Measurements from ENCODE around the gene TTC12. TPM values are rescaled to one million over a fixed set of nuclear protein-coding genes. Genes with fewer than 3 reads are reported as not detected.

TTC12 gene
- total and polyA plus RNA-seq, 2 donors from 2014 or later: 16.7 to 34.4 TPM

DNA sequence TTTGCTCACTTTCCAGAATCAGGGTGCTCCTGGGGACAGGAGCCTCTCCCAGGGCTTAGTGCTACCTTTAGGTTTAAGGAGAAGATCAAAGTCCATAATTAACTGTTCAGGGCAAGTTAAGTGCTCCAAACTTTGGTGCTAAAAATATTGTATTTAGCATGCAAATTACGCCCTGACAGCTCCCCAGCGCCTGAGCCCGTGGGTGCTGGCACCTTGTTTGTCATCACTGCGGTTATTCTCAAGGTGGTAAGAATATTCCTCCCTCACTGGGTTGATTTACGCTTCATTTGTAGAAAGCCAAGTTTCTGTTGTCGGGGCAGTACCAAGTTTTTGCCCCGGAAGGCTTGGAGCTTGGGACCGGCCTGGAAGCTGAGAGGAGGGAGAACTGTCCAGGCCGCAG, 94.5 kb downstream of the TTC12 start:
- no peaks in the 10 kb centered on the region for H3K36me3 ChIP-seq (ENCODE audit: control insufficient read depth in 2 of 3, insufficient read depth in 3 of 3, low read length in 3 of 3)
- no peak overlapping the region for H3K27ac ChIP-seq (ENCODE audit: low read depth in 2 of 2, low read length in 2 of 2)
- no peaks in the 10 kb centered on the region for H3K9me3 ChIP-seq (ENCODE audit: control insufficient read depth in 2 of 3, insufficient read depth in 1 of 3, low read length in 3 of 3)
- no peak overlapping the region for H3K9ac ChIP-seq (ENCODE audit: low read length in 3 of 3)
- DNase-seq (no peak), FAIRE-seq (no peak)
- intact Hi-C loops (cut with DNase I): no loop called here
- no peaks in the 10 kb centered on the region for H3K4me1 ChIP-seq (ENCODE audit: control insufficient read depth in 2 of 3, insufficient read depth in 2 of 3, low read depth in 1 of 3, low read length in 3 of 3)
- TF ChIP-seq, protein P1, sequence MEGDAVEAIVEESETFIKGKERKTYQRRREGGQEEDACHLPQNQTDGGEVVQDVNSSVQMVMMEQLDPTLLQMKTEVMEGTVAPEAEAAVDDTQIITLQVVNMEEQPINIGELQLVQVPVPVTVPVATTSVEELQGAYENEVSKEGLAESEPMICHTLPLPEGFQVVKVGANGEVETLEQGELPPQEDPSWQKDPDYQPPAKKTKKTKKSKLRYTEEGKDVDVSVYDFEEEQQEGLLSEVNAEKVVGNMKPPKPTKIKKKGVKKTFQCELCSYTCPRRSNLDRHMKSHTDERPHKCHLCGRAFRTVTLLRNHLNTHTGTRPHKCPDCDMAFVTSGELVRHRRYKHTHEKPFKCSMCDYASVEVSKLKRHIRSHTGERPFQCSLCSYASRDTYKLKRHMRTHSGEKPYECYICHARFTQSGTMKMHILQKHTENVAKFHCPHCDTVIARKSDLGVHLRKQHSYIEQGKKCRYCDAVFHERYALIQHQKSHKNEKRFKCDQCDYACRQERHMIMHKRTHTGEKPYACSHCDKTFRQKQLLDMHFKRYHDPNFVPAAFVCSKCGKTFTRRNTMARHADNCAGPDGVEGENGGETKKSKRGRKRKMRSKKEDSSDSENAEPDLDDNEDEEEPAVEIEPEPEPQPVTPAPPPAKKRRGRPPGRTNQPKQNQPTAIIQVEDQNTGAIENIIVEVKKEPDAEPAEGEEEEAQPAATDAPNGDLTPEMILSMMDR (IDR thresholded peaks at IDR 0.05; ENCODE audit: borderline replicate concordance, extremely low read depth, insufficient read depth): no peak
- H3K4me3 ChIP-seq (ENCODE audit: low read length in 3 of 3): no peak overlapping the region
- no peaks in the 10 kb centered on the region for H3K27me3 ChIP-seq (ENCODE audit: control insufficient read depth, insufficient read depth, low read length)

DNA sequence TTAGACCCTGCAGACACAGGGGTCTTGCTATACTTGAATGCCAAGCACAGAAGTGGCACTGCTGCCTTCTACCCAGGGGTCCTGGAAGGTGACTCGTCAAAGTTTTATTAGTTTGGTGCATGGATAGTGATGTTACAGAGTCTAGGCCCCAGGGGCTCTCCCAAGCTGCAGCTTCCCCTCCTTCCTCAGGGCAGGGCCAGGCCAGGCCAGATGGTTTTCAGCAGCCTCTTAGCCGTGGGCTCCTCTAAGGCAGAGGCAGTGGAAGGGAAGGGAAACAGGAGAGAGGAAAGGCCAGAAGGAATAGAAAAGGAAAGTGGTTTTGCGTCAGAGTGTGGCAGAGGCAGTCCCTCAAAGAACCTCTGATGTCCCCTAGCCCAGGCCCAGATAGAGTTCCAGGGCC, 95.1 kb downstream of the TTC12 start:
- Histone ChIP-seq H3K36me3 (ENCODE audit: control insufficient read depth in 2 of 3, insufficient read depth in 3 of 3, low read length in 3 of 3) (no peaks in the 10 kb centered on the region), H3K27ac (ENCODE audit: low read depth in 2 of 2, low read length in 2 of 2) (no peak overlapping the region), H3K9me3 (ENCODE audit: control insufficient read depth in 2 of 3, insufficient read depth in 1 of 3, low read length in 3 of 3) (no peaks in the 10 kb centered on the region), H3K9ac (ENCODE audit: low read length in 3 of 3) (no peak overlapping the region), H3K4me3 (ENCODE audit: low read length in 3 of 3) (no peak overlapping the region), H3K4me1 (ENCODE audit: control insufficient read depth in 2 of 3, insufficient read depth in 2 of 3, low read depth in 1 of 3, low read length in 3 of 3) (no peaks in the 10 kb centered on the region), H3K27me3 (ENCODE audit: control insufficient read depth, insufficient read depth, low read length) (no peaks in the 10 kb centered on the region)
- DNase-seq (no peak), FAIRE-seq (no peak)
- intact Hi-C loops (cut with DNase I): no loop called here
- TF ChIP-seq, protein P1 (IDR thresholded peaks at IDR 0.05; ENCODE audit: borderline replicate concordance, extremely low read depth, insufficient read depth): no peak

DNA sequence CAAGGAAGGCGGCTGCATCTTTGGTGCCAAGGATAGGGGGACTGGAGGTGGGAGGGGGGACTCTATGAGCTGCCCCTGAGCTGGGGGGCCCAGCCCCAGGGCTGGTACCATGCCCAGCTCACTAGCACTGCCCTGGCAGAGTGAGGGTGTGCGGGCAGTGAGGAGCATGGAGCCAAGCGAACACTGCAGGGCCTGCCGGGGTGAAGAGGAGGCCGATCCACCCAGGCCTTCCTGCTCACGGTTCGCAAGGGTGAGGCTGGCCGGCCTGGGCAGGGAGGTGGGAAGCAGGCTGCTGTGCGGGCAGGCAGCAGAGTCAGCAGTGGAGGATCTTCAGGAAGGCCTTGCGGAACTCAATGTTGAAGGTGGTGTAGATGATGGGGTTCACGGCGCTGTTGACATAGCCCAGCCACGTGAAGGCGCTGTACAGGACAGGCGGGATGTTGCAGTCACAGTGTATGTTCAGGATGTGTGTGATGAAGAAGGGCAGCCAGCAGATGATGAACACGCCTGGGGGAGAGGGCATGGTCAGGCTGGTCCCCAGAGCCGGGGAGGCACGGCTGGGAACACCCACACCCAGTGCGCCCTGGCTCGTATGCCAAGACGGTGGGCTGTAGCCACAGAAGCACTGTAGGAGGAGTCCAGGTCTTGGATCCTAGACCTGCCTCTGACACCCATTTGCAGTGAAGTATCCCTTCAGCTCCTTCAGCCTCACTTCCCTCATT, 96.2 kb downstream of the TTC12 start:
- no peak overlapping the region for H3K4me3 ChIP-seq (ENCODE audit: low read length in 3 of 3)

More for the DNA sequence above, 96.2 kb downstream of the TTC12 start:
- no peaks in the 10 kb centered on the region for H3K9me3 ChIP-seq (ENCODE audit: control insufficient read depth in 2 of 3, insufficient read depth in 1 of 3, low read length in 3 of 3)
- intact Hi-C loops (cut with DNase I): no loop called here
- H3K36me3 ChIP-seq (ENCODE audit: control insufficient read depth in 2 of 3, insufficient read depth in 3 of 3, low read length in 3 of 3): no peaks in the 10 kb centered on the region
- no peak overlapping the region for H3K9ac ChIP-seq (ENCODE audit: low read length in 3 of 3)
- no peak overlapping the region for H3K27ac ChIP-seq (ENCODE audit: low read depth in 2 of 2, low read length in 2 of 2)
- no peak for FAIRE-seq
- no peak for DNase-seq
- H3K27me3 ChIP-seq (ENCODE audit: control insufficient read depth, insufficient read depth, low read length): no peaks in the 10 kb centered on the region
- no peaks in the 10 kb centered on the region for H3K4me1 ChIP-seq (ENCODE audit: control insufficient read depth in 2 of 3, insufficient read depth in 2 of 3, low read depth in 1 of 3, low read length in 3 of 3)
- TF ChIP-seq, protein P1 (IDR thresholded peaks at IDR 0.05; ENCODE audit: borderline replicate concordance, extremely low read depth, insufficient read depth): no peak

Measured in kidney (tissue), 14 donors.